ENCODE data around the gene ERMARD. TPM values are rescaled to one million over a fixed set of nuclear protein-coding genes. Genes with fewer than 3 reads are reported as not detected.

ERMARD gene
- total RNA-seq, 1 donor from 2014 or later: 24.8 TPM

GRCh38 chr6:169786349-169786748 lies 34.9 kb downstream of the ERMARD start:
- peaks cover 14% of the 10 kb centered on the region for H3K36me3 Mint-ChIP-seq (ENCODE audit: low read depth, unreplicated experiment)
- H3K27me3 Mint-ChIP-seq (ENCODE audit: unreplicated experiment): peaks cover 13% of the 10 kb centered on the region
- H3K9me3 Mint-ChIP-seq (ENCODE audit: unreplicated experiment): no peaks in the 10 kb centered on the region
- H3K4me1 Mint-ChIP-seq (ENCODE audit: unreplicated experiment): no peaks in the 10 kb centered on the region
- H3K4me3 Mint-ChIP-seq (ENCODE audit: unreplicated experiment): no peak overlapping the region
- DNase-seq (ENCODE audit: low spot score): no peak
- H3K27ac Mint-ChIP-seq (ENCODE audit: unreplicated experiment): no peak overlapping the region
- TF ChIP-seq CTCF (IDR thresholded peaks at IDR 0.05; ENCODE audit: unreplicated experiment): no peak

DNA sequence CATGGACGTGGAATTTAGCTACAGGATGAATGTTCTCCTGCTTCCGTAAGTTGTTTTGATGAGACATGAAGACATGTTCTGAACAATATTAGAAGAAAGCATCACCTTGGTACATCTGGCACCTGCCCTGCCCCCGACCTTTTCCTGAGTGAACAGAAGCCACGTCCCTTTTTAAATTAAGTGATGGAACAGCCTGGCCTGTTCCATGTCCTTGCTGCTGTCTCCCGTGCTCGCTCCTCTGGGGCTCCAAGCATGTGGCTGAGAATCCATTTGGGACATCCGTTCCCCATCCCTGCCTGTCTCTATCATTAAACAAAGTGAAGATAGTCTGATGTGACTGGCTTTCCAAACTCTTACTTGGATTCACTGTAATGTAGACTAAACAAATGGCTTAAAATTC lies 36.4 kb downstream of the ERMARD start:
- no peak for TF ChIP-seq CTCF (IDR thresholded peaks at IDR 0.05; ENCODE audit: unreplicated experiment)
- Mint-ChIP-seq H3K4me3 (ENCODE audit: unreplicated experiment) (no peak overlapping the region), H3K27me3 (ENCODE audit: unreplicated experiment) (peaks cover 13% of the 10 kb centered on the region), H3K4me1 (ENCODE audit: unreplicated experiment) (no peaks in the 10 kb centered on the region), H3K9me3 (ENCODE audit: unreplicated experiment) (no peaks in the 10 kb centered on the region), H3K27ac (ENCODE audit: unreplicated experiment) (no peak overlapping the region), H3K36me3 (ENCODE audit: low read depth, unreplicated experiment) (peaks cover 11% of the 10 kb centered on the region)
- no peak for DNase-seq (ENCODE audit: low spot score)

DNA sequence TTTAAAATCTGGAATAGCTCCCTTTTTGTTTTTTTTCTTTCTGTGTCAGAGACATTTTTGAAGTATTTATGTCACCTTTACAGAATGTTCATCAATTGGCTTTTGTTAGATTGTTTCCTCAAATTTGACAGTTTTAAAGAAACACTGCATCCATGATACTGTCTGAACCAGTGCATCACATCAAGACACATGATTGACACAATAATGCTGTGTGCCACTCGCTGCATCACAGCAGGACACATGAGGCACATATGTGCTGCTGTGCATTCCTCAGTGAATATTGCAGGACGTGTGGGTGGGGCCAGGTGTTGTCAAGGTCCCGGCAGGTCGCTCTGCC lies 37.4 kb downstream of the ERMARD start:
- DNase-seq (ENCODE audit: low spot score): no peak
- Mint-ChIP-seq H3K36me3 (ENCODE audit: low read depth, unreplicated experiment) (peaks cover 5% of the 10 kb centered on the region), H3K27ac (ENCODE audit: unreplicated experiment) (no peak overlapping the region), H3K4me1 (ENCODE audit: unreplicated experiment) (no peaks in the 10 kb centered on the region), H3K9me3 (ENCODE audit: unreplicated experiment) (no peaks in the 10 kb centered on the region), H3K27me3 (ENCODE audit: unreplicated experiment) (peaks cover 12% of the 10 kb centered on the region), H3K4me3 (ENCODE audit: unreplicated experiment) (no peak overlapping the region)
- TF ChIP-seq CTCF (IDR thresholded peaks at IDR 0.05; ENCODE audit: unreplicated experiment): no peak

DNA sequence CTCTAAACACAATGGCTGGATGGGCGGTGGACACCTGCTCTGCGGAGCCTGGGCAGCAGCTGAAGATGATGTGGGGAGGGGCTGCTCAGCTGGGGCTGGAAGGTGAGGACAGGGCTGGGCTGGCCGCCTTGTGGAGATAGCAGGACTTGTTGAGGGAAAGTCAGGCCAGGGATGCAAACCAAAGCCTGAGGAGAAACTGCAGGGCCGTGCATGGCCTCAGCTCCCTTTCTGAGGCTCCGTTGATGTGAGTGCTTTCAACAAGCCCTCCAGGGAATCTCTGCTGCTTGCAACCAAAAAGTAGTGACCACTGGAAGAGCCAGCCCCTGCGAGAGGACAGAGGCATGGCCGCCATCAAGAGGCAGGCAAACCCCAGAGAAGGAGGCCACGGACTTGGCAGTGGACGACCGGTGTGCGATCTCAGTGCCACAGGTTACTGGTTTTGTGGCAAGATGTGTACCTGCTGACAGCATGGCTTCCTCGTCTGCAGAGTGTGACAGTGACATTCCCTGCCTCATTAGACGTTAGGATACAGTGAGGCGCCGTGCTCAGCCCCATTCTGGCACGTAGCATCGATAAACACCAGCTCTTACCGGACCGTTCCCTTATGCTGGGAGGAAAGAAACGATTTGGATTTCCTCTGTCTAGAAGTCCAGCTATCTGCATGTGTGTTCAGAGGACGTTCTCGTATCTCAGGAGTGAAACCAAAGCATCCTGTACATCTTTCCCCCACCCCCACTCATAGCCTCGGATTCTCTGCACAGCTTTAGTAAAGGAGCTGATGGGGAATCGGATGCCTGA lies 37.9 kb downstream of the ERMARD start:
- H3K36me3 Mint-ChIP-seq (ENCODE audit: low read depth, unreplicated experiment): no peaks in the 10 kb centered on the region
- TF ChIP-seq CTCF (IDR thresholded peaks at IDR 0.05; ENCODE audit: unreplicated experiment): no peak
- no peaks in the 10 kb centered on the region for H3K4me1 Mint-ChIP-seq (ENCODE audit: unreplicated experiment)
- H3K9me3 Mint-ChIP-seq (ENCODE audit: unreplicated experiment): no peaks in the 10 kb centered on the region
- H3K4me3 Mint-ChIP-seq (ENCODE audit: unreplicated experiment): no peak overlapping the region
- no peak overlapping the region for H3K27ac Mint-ChIP-seq (ENCODE audit: unreplicated experiment)
- H3K27me3 Mint-ChIP-seq (ENCODE audit: unreplicated experiment): peaks cover 10% of the 10 kb centered on the region
- DNase-seq (ENCODE audit: low spot score): no peak

Measured in endothelial cell (in vitro differentiated cells).